CD14-positive monocyte (primary cell): ENCODE measurements around the gene RAB3IP. TPM values are rescaled to one million over a fixed set of nuclear protein-coding genes. Genes with fewer than 3 reads are reported as not detected.

Experiments
- DNase-seq, 3 donors: peaks; one replicate each; pipeline ENCODE4 v3.0.0-alpha.2; 2011 to 2022
- H2AFZ ChIP-seq: 2 replicates; pipeline ENCODE4 v1.6.0; 2012; ENCODE audit warnings: mild to moderate bottlenecking, low read depth, low read length, inconsistent platforms; ENCODE audit not compliant: insufficient read depth, poor library complexity, severe bottlenecking
- H3K27ac ChIP-seq, 2 donors: 1 replicate in 1 of 2; 2 replicates in 1 of 2; pipeline ENCODE4 v1.5.1; 2012 to 2013; ENCODE audit warnings: low read length in 2 of 2, control low read depth in 1 of 2, inconsistent platforms in 1 of 2, low read depth in 1 of 2, mild to moderate bottlenecking in 1 of 2
- H3K27me3 ChIP-seq, 2 donors: one replicate each; pipeline versions ENCODE4 v1.6.0 to v1.6.1; 2011 to 2013; ENCODE audit warnings: low read length in 2 of 2; ENCODE audit not compliant: control insufficient read depth in 2 of 2, insufficient read depth in 2 of 2
- H3K36me3 ChIP-seq, 2 donors: replicated peaks in 1 of 2; 1 replicate in 1 of 2; 2 replicates in 1 of 2; pipeline versions ENCODE4 v1.5.1 to v1.6.1; 2012 to 2013; ENCODE audit warnings: low read length in 2 of 2, control low read depth in 1 of 2, inconsistent platforms in 1 of 2, mild to moderate bottlenecking in 1 of 2; ENCODE audit not compliant: insufficient read depth in 2 of 2, control insufficient read depth in 1 of 2
- H3K4me1 ChIP-seq, 2 donors: 1 replicate in 1 of 2; 2 replicates in 1 of 2; pipeline versions ENCODE4 v1.5.1 to v1.6.1; 2012 to 2013; ENCODE audit warnings: low read length in 2 of 2, control low read depth in 1 of 2, inconsistent platforms in 1 of 2, mild to moderate bottlenecking in 1 of 2, moderate library complexity in 1 of 2; ENCODE audit not compliant: insufficient read depth in 2 of 2, control insufficient read depth in 1 of 2
- H3K4me2 ChIP-seq: replicated peaks from 2 replicates; pipeline ENCODE3; 2012; ENCODE audit warnings: low read length, moderate library complexity, mild to moderate bottlenecking; ENCODE audit not compliant: poor library complexity, severe bottlenecking; ENCODE audit errors: extremely low read depth
- H3K4me3 ChIP-seq, 3 experiments: fragments of 200-600 bp in 1 of 3; sonication (generic) in 1 of 3; replicated peaks in 1 of 3; 1 replicate in 2 of 3; 2 replicates in 1 of 3; pipeline ENCODE4 v1.5.1; 2011 to 2013; ENCODE audit warnings: low read length in 3 of 3, mild to moderate bottlenecking in 3 of 3, control low read depth in 2 of 3, low read depth in 2 of 3, inconsistent platforms in 1 of 3, moderate library complexity in 1 of 3
- H3K79me2 ChIP-seq: 2 replicates; pipeline ENCODE4 v1.6.0; 2012; ENCODE audit warnings: mild to moderate bottlenecking, control low read depth, inconsistent platforms, low read length, moderate library complexity; ENCODE audit not compliant: insufficient read depth
- H3K9ac ChIP-seq: 2 replicates; pipeline ENCODE4 v1.6.0; 2017; ENCODE audit warnings: low read length, mild to moderate bottlenecking; ENCODE audit not compliant: insufficient read depth, poor library complexity, severe bottlenecking
- H3K9me3 ChIP-seq, 2 donors: replicated peaks in 1 of 2; 1 replicate in 1 of 2; 2 replicates in 1 of 2; pipeline versions ENCODE4 v1.5.1 to v1.6.1; 2012 to 2013; ENCODE audit warnings: low read length in 2 of 2, control low read depth in 1 of 2; ENCODE audit not compliant: control insufficient read depth in 1 of 2, insufficient read depth in 1 of 2
- H4K20me1 ChIP-seq: 2 replicates; pipeline ENCODE4 v1.6.0; 2012; ENCODE audit warnings: mild to moderate bottlenecking, low read length, control low read depth, moderate library complexity; ENCODE audit not compliant: insufficient read depth
- H3K27ac Mint-ChIP-seq, 7 donors: one replicate each; pipeline ENCODE4 v1.8.0; 2020; ENCODE audit warnings: mild to moderate bottlenecking in 7 of 7, mixed read lengths in 7 of 7, moderate library complexity in 6 of 7, inconsistent platforms in 2 of 7
- H3K27me3 Mint-ChIP-seq, 3 donors: one replicate each; pipeline ENCODE4 v1.8.0; 2021 to 2022; ENCODE audit warnings: low read depth in 3 of 3, mild to moderate bottlenecking in 3 of 3, mixed read lengths in 3 of 3, moderate library complexity in 3 of 3, inconsistent platforms in 1 of 3
- H3K36me3 Mint-ChIP-seq, 2 donors: one replicate each; pipeline ENCODE4 v1.8.0; 2020; ENCODE audit warnings: mixed read lengths in 2 of 2, inconsistent platforms in 1 of 2, mild to moderate bottlenecking in 1 of 2
- H3K4me1 Mint-ChIP-seq: one replicate; pipeline ENCODE4 v1.8.0; 2020; ENCODE audit warnings: mild to moderate bottlenecking, mixed read lengths
- H3K4me3 Mint-ChIP-seq, 2 donors: one replicate each; pipeline ENCODE4 v1.8.0; 2020; ENCODE audit warnings: mild to moderate bottlenecking in 2 of 2, mixed read lengths in 2 of 2, moderate library complexity in 1 of 2
- H3K9me3 Mint-ChIP-seq, 7 donors: one replicate each; pipeline ENCODE4 v1.8.0; 2020 to 2022; ENCODE audit warnings: mixed read lengths in 7 of 7, mild to moderate bottlenecking in 6 of 7, moderate library complexity in 6 of 7, inconsistent platforms in 2 of 7
- WGBS: methylation state at CpG from one replicate; pipeline ENCODE4 v1.1.5; 2013; ENCODE audit warnings: missing lambda C conversion rate; ENCODE audit not compliant: insufficient coverage; 5-methylcytosine and 5-hydroxymethylcytosine counted together
- intact Hi-C, 2 donors: fragments of 100-400 bp; cut with micrococcal nuclease; formaldehyde crosslinking; loops; one replicate each; pipeline versions ENCODE4 v1.15.0 to v1.15.1; 2023
- polyA plus RNA-seq, 3 donors: library from polyadenylated mRNA; depleted of rRNA in 1 of 3; unstranded in 2 of 3; stranded (reverse) in 1 of 3; fragments of 300-500 nt in 2 of 3; fragments of >200 nt in 1 of 3; fragmentation: Illumina TruSeq in 2 of 3; gene quantifications; 1 replicate in 2 of 3; 2 replicates in 1 of 3; pipeline ENCODE4 v1.2.3, GENCODE V29; 2012 to 2021
- TF ChIP-seq, protein P1 (sequence below): fragments of 200-600 bp; IDR thresholded peaks from one replicate; pipeline ENCODE4 v1.8.0; 2022; ENCODE audit warnings: antibody characterized with exemption, mild to moderate bottlenecking

RAB3IP gene
- polyA plus RNA-seq, 3 donors = 8.2 to 14.8 (median 9.4) TPM

DNA sequence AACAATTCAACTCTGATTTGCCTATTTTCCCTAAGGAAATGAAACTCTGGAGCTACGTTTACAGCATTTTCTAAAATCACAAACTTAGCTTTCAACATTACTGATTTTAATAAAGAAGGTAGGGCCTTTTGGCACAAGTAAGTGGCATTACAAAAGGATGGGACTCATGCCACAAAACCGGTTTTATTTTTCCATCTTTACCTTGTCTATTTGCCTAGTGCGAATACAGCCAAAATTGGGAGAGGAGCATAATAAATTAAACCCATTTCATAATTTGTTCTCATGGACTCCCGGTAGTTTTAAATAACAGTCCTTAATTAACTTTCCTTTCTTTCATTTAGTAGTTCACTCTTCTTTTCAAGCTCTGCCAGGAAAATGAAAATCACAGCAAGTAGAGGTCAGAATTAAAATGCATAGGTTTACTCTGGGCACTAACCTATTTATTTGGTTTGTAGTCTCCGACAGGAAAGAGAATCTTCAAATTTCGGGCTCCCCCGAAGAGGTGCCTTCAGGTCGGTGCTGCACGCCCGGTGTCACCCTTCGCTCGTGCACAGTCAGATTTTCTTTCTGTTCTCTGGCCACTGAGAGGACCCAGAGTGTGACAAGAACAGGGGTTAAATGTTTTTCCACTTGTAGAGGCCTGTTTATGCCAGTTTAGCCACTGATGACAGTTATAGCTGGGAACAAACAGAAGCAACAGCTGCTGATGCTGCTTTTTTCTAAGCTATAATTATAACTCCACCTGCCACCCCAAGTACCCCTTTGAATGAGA is 39.7 kb upstream of the RAB3IP start, which contains the start of gene BEST3:
Gene BEST3 (minus strand): TSS at position 535 of the 772 bp plus-strand sequence. CDS start 1,505 bp downstream, outside the sequence.
- no peaks in the 10 kb centered on the region for H3K27me3 ChIP-seq
- no peaks in the 10 kb centered on the region for H4K20me1 ChIP-seq
- no peak for DNase-seq
- peaks cover 0 to 2% (median 1%) of the 10 kb centered on the region in 3 donors for H3K27me3 Mint-ChIP-seq
- WGBS = 98% methylated on average over 8 of the region's 12 CpGs
- no peaks in the 10 kb centered on the region for H3K36me3 Mint-ChIP-seq
- no peak within 1 kb of the TSS for H3K4me3 ChIP-seq
- no peak within 1 kb of the TSS for H3K4me2 ChIP-seq
- H3K4me1 Mint-ChIP-seq = no peaks in the 10 kb centered on the region
- H3K79me2 ChIP-seq = no peaks in the 10 kb centered on the region
- no peak within 1 kb of the TSS for H3K4me3 Mint-ChIP-seq
- no peaks in the 10 kb centered on the region for H3K9me3 ChIP-seq
- H3K27ac Mint-ChIP-seq = no peak within 1 kb of the TSS
- TF ChIP-seq, protein P1, sequence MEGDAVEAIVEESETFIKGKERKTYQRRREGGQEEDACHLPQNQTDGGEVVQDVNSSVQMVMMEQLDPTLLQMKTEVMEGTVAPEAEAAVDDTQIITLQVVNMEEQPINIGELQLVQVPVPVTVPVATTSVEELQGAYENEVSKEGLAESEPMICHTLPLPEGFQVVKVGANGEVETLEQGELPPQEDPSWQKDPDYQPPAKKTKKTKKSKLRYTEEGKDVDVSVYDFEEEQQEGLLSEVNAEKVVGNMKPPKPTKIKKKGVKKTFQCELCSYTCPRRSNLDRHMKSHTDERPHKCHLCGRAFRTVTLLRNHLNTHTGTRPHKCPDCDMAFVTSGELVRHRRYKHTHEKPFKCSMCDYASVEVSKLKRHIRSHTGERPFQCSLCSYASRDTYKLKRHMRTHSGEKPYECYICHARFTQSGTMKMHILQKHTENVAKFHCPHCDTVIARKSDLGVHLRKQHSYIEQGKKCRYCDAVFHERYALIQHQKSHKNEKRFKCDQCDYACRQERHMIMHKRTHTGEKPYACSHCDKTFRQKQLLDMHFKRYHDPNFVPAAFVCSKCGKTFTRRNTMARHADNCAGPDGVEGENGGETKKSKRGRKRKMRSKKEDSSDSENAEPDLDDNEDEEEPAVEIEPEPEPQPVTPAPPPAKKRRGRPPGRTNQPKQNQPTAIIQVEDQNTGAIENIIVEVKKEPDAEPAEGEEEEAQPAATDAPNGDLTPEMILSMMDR = no peak
- no peak within 1 kb of the TSS for H3K27ac ChIP-seq
- H3K9me3 Mint-ChIP-seq = peaks cover 0 to 5% (median 0%) of the 10 kb centered on the region in 7 donors
- intact Hi-C loops = no loop called here
- H3K4me1 ChIP-seq = no peaks in the 10 kb centered on the region
- H3K36me3 ChIP-seq = no peaks in the 10 kb centered on the region
- H2AFZ ChIP-seq = no peak within 1 kb of the TSS
- no peak within 1 kb of the TSS for H3K9ac ChIP-seq

DNA sequence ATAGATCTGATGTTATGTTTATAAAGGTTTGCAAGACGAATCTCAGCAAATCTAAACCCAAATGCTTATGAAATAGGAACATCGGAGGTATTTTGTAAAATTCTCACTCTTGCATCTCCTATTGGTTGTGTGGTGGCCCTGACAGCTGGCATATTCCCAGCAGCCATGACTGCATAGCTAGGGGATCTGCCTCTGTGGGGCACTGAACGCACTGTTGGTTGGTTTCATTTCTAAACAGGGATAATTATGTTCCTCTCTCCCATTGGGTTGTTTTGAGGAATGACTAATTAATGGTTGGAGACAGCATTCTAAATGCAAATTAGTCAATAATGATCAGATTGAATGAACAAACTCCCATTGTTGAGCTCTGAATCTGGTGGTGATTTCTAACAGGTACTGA is 36.8 kb upstream of the RAB3IP start:
- no peak overlapping the region for H3K9ac ChIP-seq
- no peak overlapping the region for H2AFZ ChIP-seq
- intact Hi-C loops = no loop called here
- H3K4me2 ChIP-seq = no peak overlapping the region
- no peaks in the 10 kb centered on the region for H3K36me3 ChIP-seq
- TF ChIP-seq, protein P1 = no peak
- Mint-ChIP-seq H3K27me3 (peaks cover 0 to 1% (median under 1%) of the 10 kb centered on the region in 3 donors), H3K4me1 (no peaks in the 10 kb centered on the region), H3K9me3 (peaks cover 0 to 5% (median 2%) of the 10 kb centered on the region in 7 donors), H3K4me3 (no peak overlapping the region), H3K27ac (no peak overlapping the region), H3K36me3 (no peaks in the 10 kb centered on the region)
- no peak for DNase-seq
- no peaks in the 10 kb centered on the region for H3K9me3 ChIP-seq
- no peaks in the 10 kb centered on the region for H3K4me1 ChIP-seq
- H3K79me2 ChIP-seq = no peaks in the 10 kb centered on the region
- no peak overlapping the region for H3K4me3 ChIP-seq
- H3K27ac ChIP-seq = no peak overlapping the region
- H4K20me1 ChIP-seq = no peaks in the 10 kb centered on the region
- no peaks in the 10 kb centered on the region for H3K27me3 ChIP-seq
- WGBS = no CpG with 5 or more reads among the region's 3 CpGs
